Naive thymus-derived CD4-positive, alpha-beta T cell (primary cell): Measurements from ENCODE around the gene HIP1R. TPM values are rescaled to one million over a fixed set of nuclear protein-coding genes. Genes with fewer than 3 reads are reported as not detected.

Source experiments
- ATAC-seq: fragments of 150-1000 bp; cut with Tn5 transposase; 2 replicates; pipeline ENCODE4 v1.10.0; 2021; ENCODE audit warnings: mild to moderate bottlenecking, moderate library complexity
- CTCF ChIA-PET: fragments of 350-600 bp; sonication (Branson Sonifier 250); formaldehyde crosslinking; loops from one replicate; lab custom pipeline; 2021; ENCODE audit warnings: antibody characterized with exemption; lab: Charles Lee
- POLR2A ChIA-PET: fragments of 350-600 bp; sonication (Branson Sonifier 250); formaldehyde crosslinking; loops from one replicate; lab custom pipeline; 2021; ENCODE audit warnings: antibody characterized with exemption, inconsistent platforms; lab: Charles Lee
- DNase-seq, 9 donors: peaks; one replicate each; pipeline versions ENCODE4 v3.0.0 to v3.0.0-alpha.2; 2020 to 2022; ENCODE audit warnings: mixed read lengths in 1 of 9
- H3K27ac ChIP-seq: one replicate; pipeline ENCODE4 v1.7.0; 2013; ENCODE audit warnings: mild to moderate bottlenecking, low read depth, low read length, moderate library complexity
- H3K27me3 ChIP-seq, 2 donors: one replicate each; pipeline ENCODE4 v1.7.0; 2013; ENCODE audit warnings: low read length in 2 of 2, mild to moderate bottlenecking in 2 of 2, moderate library complexity in 2 of 2; ENCODE audit not compliant: control insufficient read depth in 2 of 2, insufficient read depth in 2 of 2
- H3K36me3 ChIP-seq, 3 experiments: 1 replicate in 2 of 3; 2 replicates in 1 of 3; pipeline ENCODE4 v1.7.0; 2013; ENCODE audit warnings: low read length in 3 of 3, mild to moderate bottlenecking in 3 of 3, moderate library complexity in 1 of 3; ENCODE audit not compliant: insufficient read depth in 3 of 3, control insufficient read depth in 2 of 3
- H3K4me1 ChIP-seq, 2 donors: one replicate each; pipeline ENCODE4 v1.7.0; 2013; ENCODE audit warnings: low read length in 2 of 2, mild to moderate bottlenecking in 2 of 2, moderate library complexity in 1 of 2; ENCODE audit not compliant: control insufficient read depth in 2 of 2, insufficient read depth in 2 of 2
- H3K4me3 ChIP-seq: 2 replicates; pipeline ENCODE4 v1.7.0; 2013; ENCODE audit warnings: mild to moderate bottlenecking, low read length
- H3K9me3 ChIP-seq, 3 experiments: 1 replicate in 2 of 3; 2 replicates in 1 of 3; pipeline ENCODE4 v1.7.0; 2013; ENCODE audit warnings: low read length in 3 of 3; ENCODE audit not compliant: control insufficient read depth in 2 of 3
- H3K27ac Mint-ChIP-seq, 9 donors: one replicate each; pipeline ENCODE4 v1.8.0; 2020 to 2022; ENCODE audit warnings: mixed read lengths in 9 of 9, mild to moderate bottlenecking in 8 of 9, moderate library complexity in 5 of 9, inconsistent platforms in 2 of 9
- H3K27me3 Mint-ChIP-seq, 5 donors: one replicate each; pipeline ENCODE4 v1.8.0; 2021 to 2022; ENCODE audit warnings: mixed read lengths in 5 of 5, mild to moderate bottlenecking in 1 of 5
- H3K36me3 Mint-ChIP-seq, 5 donors: one replicate each; pipeline ENCODE4 v1.8.0; 2020 to 2022; ENCODE audit warnings: mixed read lengths in 5 of 5, mild to moderate bottlenecking in 3 of 5, inconsistent platforms in 1 of 5
- H3K4me1 Mint-ChIP-seq, 7 donors: one replicate each; pipeline ENCODE4 v1.8.0; 2020 to 2022; ENCODE audit warnings: mixed read lengths in 7 of 7, mild to moderate bottlenecking in 3 of 7, inconsistent platforms in 1 of 7
- H3K4me3 Mint-ChIP-seq, 10 donors: one replicate each; pipeline ENCODE4 v1.8.0; 2020 to 2022; ENCODE audit warnings: mild to moderate bottlenecking in 10 of 10, mixed read lengths in 10 of 10, moderate library complexity in 6 of 10, inconsistent platforms in 2 of 10
- H3K9me3 Mint-ChIP-seq, 11 donors: one replicate each; pipeline ENCODE4 v1.8.0; 2020 to 2022; ENCODE audit warnings: mixed read lengths in 11 of 11, mild to moderate bottlenecking in 4 of 11, inconsistent platforms in 1 of 11, moderate library complexity in 1 of 11
- intact Hi-C, 2 donors: fragments of 100-400 bp; cut with micrococcal nuclease; formaldehyde crosslinking; loops; one replicate each; pipeline ENCODE4 v1.15.1; 2023
- polyA plus RNA-seq, 2 donors: library from polyadenylated mRNA; unstranded; fragments of 300-500 nt; fragmentation: Illumina TruSeq; gene quantifications; one replicate each; pipeline ENCODE4 v1.2.3, GENCODE V29; 2021
- total RNA-seq, 6 experiments: library from RNA in 5 of 6; stranded (reverse) in 5 of 6; gene quantifications; 1 replicate in 5 of 6; 2 replicates in 1 of 6; pipeline ENCODE4 v1.2.3 and lab custom pipeline; 2021 to 2026

Gene HIP1R
- total and polyA plus RNA-seq, 7 experiments from 2014 or later: 7.0 to 162 (median 87.2) TPM

DNA sequence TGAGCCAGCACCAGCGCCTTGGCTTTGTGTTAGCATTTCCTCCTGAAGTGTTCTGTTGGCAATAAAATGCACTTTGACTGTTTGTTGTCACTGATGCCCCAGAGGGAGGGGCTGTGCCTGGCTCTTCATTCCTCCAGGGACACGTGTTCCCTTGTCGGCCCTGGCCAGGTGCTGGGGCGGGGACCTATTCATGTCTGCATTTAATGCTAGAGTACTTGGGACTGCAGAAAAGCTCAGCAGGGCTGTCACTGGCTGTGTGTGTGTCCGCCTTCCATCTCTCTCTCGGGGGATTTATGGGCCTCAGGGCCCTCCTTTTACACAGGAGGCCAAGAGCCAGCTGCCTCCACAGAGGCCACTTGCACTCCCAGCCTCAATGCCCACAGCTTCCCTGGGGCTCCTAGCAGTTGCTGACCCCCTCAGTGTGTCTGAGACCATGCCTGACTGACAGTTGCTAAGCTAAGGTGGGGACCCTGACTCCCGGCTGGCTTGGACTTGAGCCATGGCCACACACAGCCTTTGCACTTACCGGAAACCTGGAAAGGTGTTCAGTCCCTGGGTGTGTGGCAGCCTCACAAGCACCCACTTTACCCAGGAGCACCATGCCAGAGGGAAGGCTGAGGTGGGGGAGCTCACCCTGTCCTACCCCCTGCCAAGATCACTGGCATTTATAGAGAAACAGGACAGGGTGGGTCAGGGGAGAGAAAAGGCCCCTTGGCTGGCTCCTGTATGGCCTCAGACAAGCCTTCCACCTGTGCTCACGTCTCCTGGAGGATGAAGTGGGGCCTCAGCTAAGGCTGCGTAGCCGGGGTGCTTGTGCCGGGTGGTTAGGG, 27.8 kb downstream of the HIP1R start:
- Mint-ChIP-seq H3K4me1 (peaks cover 0 to 11% (median 0%) of the 10 kb centered on the region in 7 donors), H3K27ac (peak overlapping the region in 7 of 9 donors; percentile 36 to 72 (median 47)), H3K9me3 (no peaks in the 10 kb centered on the region), H3K4me3 (no peak overlapping the region), H3K27me3 (no peaks in the 10 kb centered on the region), H3K36me3 (peaks cover 0 to 9% (median 4%) of the 10 kb centered on the region in 5 donors)
- CTCF ChIA-PET: no interaction called here
- Histone ChIP-seq H3K36me3 (peaks cover 0 to 87% (median 0%) of the 10 kb centered on the region in 3 experiments), H3K4me1 (no peaks in the 10 kb centered on the region), H3K27ac (no peak overlapping the region), H3K4me3 (no peak overlapping the region), H3K9me3 (no peaks in the 10 kb centered on the region), H3K27me3 (no peaks in the 10 kb centered on the region)
- POLR2A ChIA-PET: interaction anchor here (1.8 to 2.3 kb wide), 2 partner anchors 34 to 87 kb away, joined by 3 to 8 read pairs; no protein-coding TSS in a partner anchor
- intact Hi-C loops: loop anchor here in 1 of 2 donors (5.0 kb wide), 2 partner anchors 34 to 226 kb away; partner anchors contain the start of gene VPS37B
- no peak for DNase-seq
- ATAC-seq: no peak

DNA sequence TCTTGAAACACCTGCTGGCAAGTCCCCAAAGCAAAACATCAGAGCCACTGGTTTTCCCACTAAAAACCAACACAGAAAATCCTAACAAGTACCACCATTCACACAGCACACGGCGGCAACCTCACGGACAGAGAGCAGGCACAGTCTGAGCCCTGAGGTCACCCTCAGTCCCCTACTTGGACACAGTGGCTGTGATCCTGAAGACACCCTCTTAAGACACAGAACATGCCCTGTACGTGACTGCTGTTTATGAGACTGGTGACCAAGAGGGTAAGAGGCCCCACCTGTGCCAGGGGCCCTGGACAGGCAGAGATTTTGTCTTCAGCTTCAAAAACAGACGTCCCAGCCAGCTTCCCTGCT, 29.6 kb downstream of the HIP1R start:
- H3K4me3 ChIP-seq: no peak overlapping the region
- Mint-ChIP-seq H3K36me3 (peaks cover 3 to 23% (median 15%) of the 10 kb centered on the region in 5 donors), H3K27ac (peak overlapping the region in 7 of 9 donors; percentile 6 to 82 (median 46)), H3K4me3 (no peak overlapping the region), H3K27me3 (no peaks in the 10 kb centered on the region), H3K4me1 (peaks cover 0 to 24% (median 13%) of the 10 kb centered on the region in 7 donors), H3K9me3 (no peaks in the 10 kb centered on the region)
- ATAC-seq (no peak), DNase-seq (no peak)
- H3K4me1 ChIP-seq: no peaks in the 10 kb centered on the region
- no peaks in the 10 kb centered on the region for H3K9me3 ChIP-seq
- POLR2A ChIA-PET: interaction anchor here (0.9 to 1.8 kb wide), 3 partner anchors 30 to 85 kb away, joined by 3 read pairs; partner anchors contain the start of gene VPS37B
- no peak overlapping the region for H3K27ac ChIP-seq
- peaks cover 8 to 87% (median 10%) of the 10 kb centered on the region in 3 experiments for H3K36me3 ChIP-seq
- CTCF ChIA-PET: interaction anchor here (0.6 to 0.9 kb wide), 3 partner anchors 28 to 99 kb away, joined by 3 read pairs; no protein-coding TSS in a partner anchor
- intact Hi-C loops: loop anchor here in 1 of 2 donors (5.0 kb wide), 2 partner anchors 32 to 228 kb away; partner anchors contain the start of gene VPS37B
- H3K27me3 ChIP-seq: no peaks in the 10 kb centered on the region

- Histone ChIP-seq H3K4me1 (no peaks in the 10 kb centered on the region), H3K36me3 (peaks cover 14 to 88% (median 16%) of the 10 kb centered on the region in 3 experiments), H3K9me3 (no peaks in the 10 kb centered on the region), H3K27me3 (no peaks in the 10 kb centered on the region), H3K27ac (no peak overlapping the region), H3K4me3 (no peak overlapping the region)
- H3K36me3 Mint-ChIP-seq: peaks cover 3 to 28% (median 15%) of the 10 kb centered on the region in 5 donors
- no peaks in the 10 kb centered on the region for H3K27me3 Mint-ChIP-seq
- no peaks in the 10 kb centered on the region for H3K9me3 Mint-ChIP-seq
- DNase-seq: no peak
- CTCF ChIA-PET: no interaction called here
- POLR2A ChIA-PET: no interaction called here
- intact Hi-C loops: no loop called here
- H3K4me3 Mint-ChIP-seq: peak overlapping the region in 1 of 10 donors; percentile 6
- peaks cover 0 to 23% (median 19%) of the 10 kb centered on the region in 7 donors for H3K4me1 Mint-ChIP-seq
- H3K27ac Mint-ChIP-seq: peak overlapping the region in 5 of 9 donors; percentile 34 to 82 (median 46)
- ATAC-seq: peak; percentile 45
Observed at GRCh38 chr12:122865268-122866231, 30.3 kb downstream of the HIP1R start.

DNA sequence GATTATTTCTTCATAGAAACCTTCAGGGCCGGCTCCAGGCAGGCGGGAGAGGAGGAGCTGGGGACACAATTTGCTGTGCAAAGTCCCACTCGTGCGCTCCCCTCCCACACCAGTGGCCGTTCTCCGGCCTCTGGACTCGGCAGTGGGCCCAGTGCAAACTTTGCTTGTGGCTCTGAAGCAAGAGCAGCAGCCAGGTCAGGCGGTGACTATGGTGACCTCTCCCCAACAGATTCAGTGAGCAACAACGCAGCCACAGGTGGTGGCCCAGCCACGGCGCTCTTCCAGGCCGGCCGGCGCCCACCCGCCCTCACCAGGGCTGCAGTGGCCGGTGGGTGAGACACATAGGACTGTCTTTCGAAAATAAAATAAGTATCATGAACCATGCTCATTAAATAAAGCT, 31.1 kb downstream of the HIP1R start:
- H3K4me1 ChIP-seq: peaks cover 8% of the 10 kb centered on the region in 2 donors
- Mint-ChIP-seq H3K4me3 (no peak overlapping the region), H3K4me1 (peaks cover 6 to 28% (median 27%) of the 10 kb centered on the region in 7 donors), H3K9me3 (no peaks in the 10 kb centered on the region), H3K27ac (peak overlapping the region in 4 of 9 donors; percentile 34 to 83 (median 55)), H3K27me3 (no peaks in the 10 kb centered on the region), H3K36me3 (peaks cover 3 to 31% (median 15%) of the 10 kb centered on the region in 5 donors)
- H3K9me3 ChIP-seq: no peaks in the 10 kb centered on the region
- no peaks in the 10 kb centered on the region for H3K27me3 ChIP-seq
- ChIA-PET POLR2A (interaction anchor here (1.6 kb wide), 1 partner anchor 30 kb away, joined by 3 read pairs; no protein-coding TSS in a partner anchor), CTCF (no interaction called here)
- no peak overlapping the region for H3K4me3 ChIP-seq
- H3K36me3 ChIP-seq: peaks cover 14 to 80% (median 21%) of the 10 kb centered on the region in 3 experiments
- intact Hi-C loops: no loop called here
- no peak overlapping the region for H3K27ac ChIP-seq
- ATAC-seq (no peak), DNase-seq (no peak)

- Histone ChIP-seq H3K27me3 (no peaks in the 10 kb centered on the region), H3K27ac (no peak overlapping the region), H3K9me3 (no peaks in the 10 kb centered on the region), H3K4me3 (no peak overlapping the region), H3K4me1 (peaks cover 13 to 15% of the 10 kb centered on the region in 2 donors), H3K36me3 (peaks cover 14 to 73% (median 21%) of the 10 kb centered on the region in 3 experiments)
- intact Hi-C loops: no loop called here
- Mint-ChIP-seq H3K4me1 (peaks cover 13 to 35% (median 33%) of the 10 kb centered on the region in 7 donors), H3K27ac (peak overlapping the region in 5 of 9 donors; percentile 28 to 83 (median 48)), H3K4me3 (peak overlapping the region in 1 of 10 donors; percentile 17), H3K9me3 (no peaks in the 10 kb centered on the region), H3K36me3 (peaks cover 3 to 32% (median 18%) of the 10 kb centered on the region in 5 donors), H3K27me3 (no peaks in the 10 kb centered on the region)
- ChIA-PET CTCF (no interaction called here), POLR2A (interaction anchor here (1.6 kb wide), 1 partner anchor 30 kb away, joined by 3 read pairs; no protein-coding TSS in a partner anchor)
- ATAC-seq: no peak
- no peak for DNase-seq
Observed at GRCh38 chr12:122866950-122867607, 31.8 kb downstream of the HIP1R start.
